Smooth muscle cell (in vitro differentiated cells): ENCODE data around the gene FBXO10. TPM values are rescaled to one million over a fixed set of nuclear protein-coding genes. Genes with fewer than 3 reads are reported as not detected.
"Not testable (repeated sequence)": the region's sequence is repeated elsewhere in the genome, so short reads cannot be mapped to it uniquely, and the experiment has no call there.

ENCODE experiments used
- DNase-seq: peaks from one replicate; lab custom pipeline; 2025; ENCODE audit not compliant: unreplicated experiment; lab: John Stamatoyannopoulos, UW
- H2AFZ ChIP-seq: fragments of 200-600 bp; sonication (generic); 2 replicates; pipeline ENCODE4 v1.6.0; 2016; ENCODE audit warnings: antibody characterized with exemption, low read depth, mild to moderate bottlenecking
- H3F3A ChIP-seq: fragments of 200-600 bp; sonication (generic); 2 replicates; pipeline ENCODE4 v1.6.0; 2017; ENCODE audit warnings: antibody characterized with exemption, low read depth
- H3K27ac ChIP-seq: fragments of 200-600 bp; sonication (generic); 2 replicates; pipeline ENCODE4 v1.5.1; 2016; ENCODE audit warnings: low read depth, mild to moderate bottlenecking
- H3K27me3 ChIP-seq: fragments of 200-600 bp; sonication (generic); 2 replicates; pipeline ENCODE4 v1.6.1; 2016; ENCODE audit warnings: low read depth, mild to moderate bottlenecking
- H3K36me3 ChIP-seq: fragments of 200-600 bp; sonication (generic); 2 replicates; pipeline ENCODE4 v1.5.1; 2016; ENCODE audit warnings: low read depth
- H3K4me1 ChIP-seq: fragments of 200-600 bp; sonication (generic); 2 replicates; pipeline ENCODE4 v1.5.1; 2016; ENCODE audit warnings: low read depth
- H3K4me2 ChIP-seq: fragments of 200-600 bp; sonication (generic); 2 replicates; pipeline ENCODE4 v1.6.0; 2016; ENCODE audit warnings: mild to moderate bottlenecking
- H3K4me3 ChIP-seq: fragments of 200-600 bp; sonication (generic); 2 replicates; pipeline ENCODE4 v1.5.1; 2016; ENCODE audit warnings: mild to moderate bottlenecking
- H3K79me2 ChIP-seq: fragments of 200-600 bp; sonication (generic); 2 replicates; pipeline ENCODE4 v1.6.0; 2016; ENCODE audit warnings: low read depth, mild to moderate bottlenecking
- H3K9ac ChIP-seq: fragments of 200-600 bp; sonication (generic); 2 replicates; pipeline ENCODE4 v1.6.0; 2016; ENCODE audit warnings: low read depth
- H3K9me3 ChIP-seq: fragments of 200-600 bp; sonication (generic); replicated peaks from 2 replicates; pipeline ENCODE4 v1.5.1; 2016; ENCODE audit warnings: low read depth
- H4K20me1 ChIP-seq: fragments of 200-600 bp; sonication (generic); 2 replicates; pipeline ENCODE4 v1.6.0; 2016; ENCODE audit warnings: low read depth
- CTCF ChIP-seq: fragments of 200-600 bp; sonication (generic); IDR thresholded peaks from 2 replicates; pipeline ENCODE4 v1.5.1; 2017; ENCODE audit warnings: borderline replicate concordance, mild to moderate bottlenecking, antibody characterized with exemption; ENCODE audit not compliant: insufficient read depth, poor library complexity, severe bottlenecking
- WGBS: methylation state at CpG from one replicate; pipeline ENCODE4 v1.1.7; 2016; ENCODE audit warnings: low lambda C conversion rate; 5-methylcytosine and 5-hydroxymethylcytosine counted together
- polyA plus RNA-seq: library from polyadenylated mRNA; unstranded; fragments of >200 nt; fragmentation: Nextera tagmentation; extraction: Ambion mirVana; gene quantifications from 2 replicates; pipeline ENCODE4 v1.2.1, GENCODE V29; 2016
- total RNA-seq: library from RNA; depleted of rRNA; stranded (reverse); fragments of >200 nt; gene quantifications from 2 replicates; pipeline ENCODE4 v1.2.3, GENCODE V29; 2014

Gene FBXO10
- total and polyA plus RNA-seq, 2 experiments from 2014 or later: 3.5 to 7.0 TPM

GRCh38 chr9:37512437-37512836 lies 63.7 kb downstream of the FBXO10 start:
- H3F3A ChIP-seq: no peaks in the 10 kb centered on the region
- TF ChIP-seq CTCF: no peak
- H4K20me1 ChIP-seq: no peaks in the 10 kb centered on the region
- no peak for DNase-seq
- H3K27ac ChIP-seq: no peak overlapping the region
- H2AFZ ChIP-seq: no peak overlapping the region
- H3K9ac ChIP-seq: no peak overlapping the region
- H3K4me2 ChIP-seq: no peak overlapping the region
- WGBS: 83% methylated on average over 12 of the region's 12 CpGs
- H3K9me3 ChIP-seq: no peaks in the 10 kb centered on the region
- no peaks in the 10 kb centered on the region for H3K79me2 ChIP-seq
- H3K27me3 ChIP-seq: no peaks in the 10 kb centered on the region
- H3K36me3 ChIP-seq: no peaks in the 10 kb centered on the region
- no peak overlapping the region for H3K4me3 ChIP-seq
- no peaks in the 10 kb centered on the region for H3K4me1 ChIP-seq

- H3K4me1 ChIP-seq: no peaks in the 10 kb centered on the region
- no peaks in the 10 kb centered on the region for H3K9me3 ChIP-seq
- no peaks in the 10 kb centered on the region for H3K27me3 ChIP-seq
- DNase-seq: no peak
- no peak overlapping the region for H3K4me2 ChIP-seq
- H4K20me1 ChIP-seq: no peaks in the 10 kb centered on the region
- H2AFZ ChIP-seq: no peak overlapping the region
- H3K27ac ChIP-seq: no peak overlapping the region
- TF ChIP-seq CTCF: no peak
- no peaks in the 10 kb centered on the region for H3K36me3 ChIP-seq
- no peaks in the 10 kb centered on the region for H3F3A ChIP-seq
- H3K4me3 ChIP-seq: no peak overlapping the region
- no peaks in the 10 kb centered on the region for H3K79me2 ChIP-seq
- H3K9ac ChIP-seq: no peak overlapping the region
- 88% methylated on average over 15 of the region's 15 CpGs for WGBS
These were observed 64.9 kb downstream of the FBXO10 start for GRCh38 chr9:37511016-37512010.

GRCh38 chr9:37510053-37510452 lies 66.1 kb downstream of the FBXO10 start:
- not testable (repeated sequence) for H2AFZ ChIP-seq, H3K4me2 ChIP-seq, H3K4me1 ChIP-seq, H3K9ac ChIP-seq, H3K27ac ChIP-seq, H3K79me2 ChIP-seq, H4K20me1 ChIP-seq, H3K27me3 ChIP-seq, H3K36me3 ChIP-seq, H3F3A ChIP-seq, H3K9me3 ChIP-seq, DNase-seq, H3K4me3 ChIP-seq
- WGBS: over 99% methylated on average over 5 of the region's 5 CpGs

- no peak for TF ChIP-seq CTCF
- H3F3A ChIP-seq: no peaks in the 10 kb centered on the region
- H3K27me3 ChIP-seq: no peaks in the 10 kb centered on the region
- H3K36me3 ChIP-seq: no peaks in the 10 kb centered on the region
- no peak for DNase-seq
- 98% methylated on average over 7 of the region's 7 CpGs for WGBS
- no peak overlapping the region for H2AFZ ChIP-seq
- H3K27ac ChIP-seq: no peak overlapping the region
- no peaks in the 10 kb centered on the region for H3K79me2 ChIP-seq
- no peak overlapping the region for H3K4me2 ChIP-seq
- no peaks in the 10 kb centered on the region for H3K4me1 ChIP-seq
- no peaks in the 10 kb centered on the region for H3K9me3 ChIP-seq
- no peaks in the 10 kb centered on the region for H4K20me1 ChIP-seq
- no peak overlapping the region for H3K4me3 ChIP-seq
- H3K9ac ChIP-seq: no peak overlapping the region
These were observed 66.6 kb downstream of the FBXO10 start for GRCh38 chr9:37509536-37509935.
